HG03521 (cell line): ENCODE data around the gene PLCG1.

Source experiments
- ATAC-seq: cut with Tn5 transposase; IDR thresholded peaks from one replicate; pipeline ENCODE4 v1.9.1; 2021; ENCODE audit warnings: mild to moderate bottlenecking, moderate library complexity; ENCODE audit not compliant: unreplicated experiment

PLCG1 gene

DNA sequence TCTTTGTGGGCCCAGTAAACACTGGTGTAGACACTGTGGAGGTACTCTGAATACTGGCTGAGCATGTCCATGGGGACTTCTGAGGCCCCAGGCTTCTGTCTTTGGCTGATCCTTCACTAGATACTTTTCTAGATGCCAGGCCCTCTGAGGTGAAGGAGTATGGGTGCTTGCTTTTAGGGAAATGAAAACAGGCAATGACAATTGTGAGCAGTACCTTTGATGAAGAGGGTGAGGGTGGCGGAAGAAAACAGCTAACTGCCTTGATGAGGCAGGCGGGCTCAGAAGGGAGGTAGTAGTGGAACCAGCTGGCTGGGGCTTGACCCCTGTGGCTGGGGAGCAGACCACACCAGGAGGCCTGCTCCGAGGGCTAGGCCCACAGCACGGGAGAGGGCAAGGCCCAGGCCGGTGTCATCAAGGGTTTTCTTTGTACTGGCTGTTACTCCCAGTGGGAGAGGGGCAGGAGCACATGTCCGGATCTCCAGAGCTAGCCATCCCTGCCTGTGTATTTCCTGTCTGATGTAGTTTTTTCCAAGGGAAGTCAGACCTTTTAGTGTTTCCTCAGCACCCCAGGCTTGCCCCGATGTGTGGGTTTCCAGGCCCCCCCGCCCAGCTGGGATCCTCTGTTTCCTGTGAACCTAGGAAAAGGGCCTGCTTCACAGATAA is 3.9 kb downstream of the PLCG1 start:
- no peak for ATAC-seq

DNA sequence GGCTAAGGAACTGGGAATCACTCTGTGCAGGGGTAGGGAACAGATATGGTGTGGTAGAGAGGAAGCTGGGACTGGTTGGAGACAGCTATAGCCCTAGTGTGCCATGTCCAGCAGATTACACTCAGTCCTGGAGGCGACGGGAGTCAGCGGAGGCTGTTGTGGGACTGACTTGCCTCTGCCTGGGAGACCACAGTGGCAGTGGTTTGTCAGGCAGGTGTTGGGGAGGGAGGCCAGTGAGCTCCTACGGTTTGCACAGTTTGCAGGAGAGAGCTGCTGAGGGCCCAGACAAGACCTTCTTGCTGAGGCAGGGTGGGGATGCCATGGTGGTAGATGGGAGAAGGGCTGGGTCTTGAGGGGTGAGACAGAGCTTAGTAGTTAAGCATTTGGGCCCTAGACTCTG is 4.9 kb downstream of the PLCG1 start:
- no peak for ATAC-seq

DNA sequence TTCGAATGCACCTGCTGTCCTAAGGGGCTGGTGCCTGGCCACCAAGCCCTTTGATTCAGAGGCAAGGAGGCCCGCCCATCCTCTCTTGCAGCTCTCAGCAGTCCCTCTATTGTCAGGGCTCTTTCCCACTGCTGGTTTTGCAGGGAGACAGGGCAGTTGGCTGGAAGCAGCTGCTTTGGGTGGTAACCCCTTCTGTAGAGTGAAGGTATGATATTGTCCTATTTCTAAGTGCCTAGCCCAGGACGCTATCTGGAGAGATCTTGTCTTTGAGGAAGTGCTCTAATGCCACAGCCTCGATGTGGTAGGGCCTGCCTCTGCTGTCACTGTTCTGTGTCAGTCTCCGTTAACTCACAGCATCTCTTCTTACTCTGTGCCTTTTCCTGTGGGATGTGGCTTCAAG is 5.6 kb downstream of the PLCG1 start:
- no peak for ATAC-seq

DNA sequence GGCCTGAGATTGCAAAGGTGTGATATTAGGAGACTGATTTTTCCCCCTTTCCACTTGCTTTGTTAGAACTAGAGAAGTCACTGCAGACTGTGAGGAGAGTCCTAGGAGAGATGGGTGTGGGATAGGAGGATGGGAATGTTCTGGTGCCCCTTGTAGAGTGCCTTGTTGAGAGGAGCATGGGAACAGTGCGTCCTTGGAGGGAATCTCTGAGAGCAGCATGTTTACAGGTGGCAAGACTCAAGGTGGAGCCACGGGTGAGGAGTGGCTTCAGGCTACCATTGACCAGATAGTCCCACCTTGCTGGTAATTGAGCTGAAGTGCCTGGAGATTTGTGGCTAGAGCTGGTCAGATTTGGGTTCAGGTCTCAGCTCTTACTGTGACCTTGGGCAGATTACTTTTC is 6.0 kb downstream of the PLCG1 start:
- ATAC-seq = no peak

DNA sequence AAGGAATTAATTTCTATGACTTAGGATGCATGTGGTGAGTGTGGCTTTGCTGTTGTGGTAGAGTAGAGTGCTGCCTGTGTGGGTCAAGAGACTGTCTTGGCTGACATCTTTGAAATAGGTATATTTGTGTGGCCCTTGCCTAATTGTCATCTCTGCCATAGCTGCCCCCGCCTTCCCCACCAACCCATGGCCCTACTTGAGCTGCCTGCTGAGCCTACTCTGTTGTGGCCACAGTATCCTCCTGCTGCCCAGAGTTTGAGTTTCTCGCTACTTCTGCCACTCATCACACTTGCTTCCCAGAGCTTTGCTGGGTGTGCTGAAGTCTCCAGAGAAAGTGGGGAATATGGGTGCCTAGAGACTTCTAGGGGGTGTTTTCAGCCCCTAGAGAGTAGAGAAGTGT is 8.0 kb downstream of the PLCG1 start:
- no peak for ATAC-seq

DNA sequence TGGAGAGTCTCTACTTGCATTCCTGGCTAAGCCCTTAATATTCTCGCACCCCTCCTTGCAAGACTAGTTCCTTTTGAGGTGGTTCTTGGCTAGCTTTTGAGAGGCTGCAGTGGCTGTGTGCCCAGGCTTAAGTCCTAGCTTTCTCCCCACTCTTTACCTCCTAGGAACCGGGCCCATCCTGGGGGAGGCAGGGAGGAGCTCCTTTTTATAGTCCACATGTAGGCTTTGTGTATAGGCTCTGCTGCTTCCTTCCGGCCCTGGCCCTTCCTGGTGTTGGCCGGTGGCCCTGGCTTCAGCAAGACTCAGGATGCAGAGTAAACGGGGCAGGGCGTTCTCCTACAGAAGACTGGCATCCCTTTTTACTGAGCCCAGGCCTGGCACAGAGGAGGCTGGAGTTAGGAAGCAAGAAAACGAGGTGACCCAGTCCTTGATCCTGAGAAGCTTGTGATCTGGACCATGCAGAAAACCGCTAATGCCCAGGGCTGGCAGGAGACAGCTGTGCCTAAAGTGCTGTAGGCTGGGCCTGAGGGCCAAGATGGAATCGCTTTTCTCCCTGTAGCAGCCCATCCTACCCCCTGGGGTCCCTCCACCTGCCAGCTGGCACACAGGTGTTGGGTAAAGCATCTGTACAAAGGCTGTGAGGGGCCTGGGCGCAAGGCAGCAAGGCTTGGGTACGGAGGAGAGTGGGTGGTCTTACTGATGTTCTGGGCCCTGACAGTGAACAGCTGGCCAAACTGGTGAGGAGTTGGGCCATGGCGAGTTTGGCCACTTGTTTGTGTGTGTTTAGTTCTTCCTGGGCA is 8.7 kb downstream of the PLCG1 start:
- no peak for ATAC-seq

DNA sequence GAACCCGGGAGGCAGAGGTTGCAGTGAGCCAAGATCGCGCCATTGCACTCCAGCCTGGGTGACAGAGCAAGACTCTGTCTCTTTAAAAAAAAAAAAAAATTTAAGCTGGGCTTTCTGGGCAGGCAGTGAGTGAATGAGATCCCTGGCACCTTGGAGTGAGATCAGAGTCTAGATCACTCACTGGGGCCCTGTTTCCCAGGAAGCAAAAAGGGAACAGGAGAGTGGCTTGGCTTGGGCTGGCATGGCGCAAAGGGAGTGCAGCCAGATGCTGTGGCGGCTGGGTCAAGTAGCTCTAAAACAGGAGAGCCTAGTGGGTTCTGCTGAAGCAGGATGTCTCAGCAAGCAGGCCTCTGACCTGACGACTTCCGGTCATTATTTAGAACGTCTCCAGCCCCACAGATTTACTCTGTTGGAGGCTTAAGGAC is 10.4 kb downstream of the PLCG1 start:
- no peak for ATAC-seq

DNA sequence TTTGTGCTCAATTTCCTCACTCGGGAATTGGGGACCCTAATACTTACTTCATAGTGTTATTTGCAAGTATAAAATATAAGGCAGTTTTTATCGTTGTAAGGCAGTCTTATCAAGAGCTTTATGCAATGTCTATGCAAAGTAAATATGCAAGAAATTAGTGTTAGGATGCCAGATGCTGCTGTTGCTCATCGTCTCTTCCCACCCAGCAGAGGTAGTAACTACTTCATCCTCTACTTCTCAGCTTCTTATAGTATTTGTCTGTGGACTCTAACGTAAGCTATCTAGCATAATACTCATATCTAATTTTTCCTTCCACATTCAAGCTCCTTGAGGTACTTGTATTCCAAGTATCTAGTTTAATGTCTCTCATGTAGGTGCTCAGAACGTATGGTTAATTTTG is 11.6 kb downstream of the PLCG1 start:
- no peak for ATAC-seq

DNA sequence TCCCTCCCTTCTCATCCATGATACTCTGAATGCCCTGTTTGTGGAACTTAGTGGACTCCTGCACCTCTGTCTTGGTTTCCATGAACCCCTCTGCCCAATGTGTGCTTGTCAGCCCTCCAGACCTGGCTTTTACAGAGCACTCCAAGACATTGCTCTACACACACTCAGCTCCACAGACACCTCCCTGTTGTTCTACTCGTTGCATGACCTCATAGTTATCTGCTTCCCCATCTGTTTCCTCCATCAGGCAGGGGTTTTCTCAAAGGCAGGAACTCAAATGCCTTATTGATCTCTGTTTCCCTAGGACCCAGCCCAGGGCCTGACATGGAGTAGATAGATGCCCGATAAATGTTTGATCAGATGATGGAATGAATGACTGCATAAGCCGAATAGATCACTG is 13.3 kb downstream of the PLCG1 start:
- no peak for ATAC-seq

DNA sequence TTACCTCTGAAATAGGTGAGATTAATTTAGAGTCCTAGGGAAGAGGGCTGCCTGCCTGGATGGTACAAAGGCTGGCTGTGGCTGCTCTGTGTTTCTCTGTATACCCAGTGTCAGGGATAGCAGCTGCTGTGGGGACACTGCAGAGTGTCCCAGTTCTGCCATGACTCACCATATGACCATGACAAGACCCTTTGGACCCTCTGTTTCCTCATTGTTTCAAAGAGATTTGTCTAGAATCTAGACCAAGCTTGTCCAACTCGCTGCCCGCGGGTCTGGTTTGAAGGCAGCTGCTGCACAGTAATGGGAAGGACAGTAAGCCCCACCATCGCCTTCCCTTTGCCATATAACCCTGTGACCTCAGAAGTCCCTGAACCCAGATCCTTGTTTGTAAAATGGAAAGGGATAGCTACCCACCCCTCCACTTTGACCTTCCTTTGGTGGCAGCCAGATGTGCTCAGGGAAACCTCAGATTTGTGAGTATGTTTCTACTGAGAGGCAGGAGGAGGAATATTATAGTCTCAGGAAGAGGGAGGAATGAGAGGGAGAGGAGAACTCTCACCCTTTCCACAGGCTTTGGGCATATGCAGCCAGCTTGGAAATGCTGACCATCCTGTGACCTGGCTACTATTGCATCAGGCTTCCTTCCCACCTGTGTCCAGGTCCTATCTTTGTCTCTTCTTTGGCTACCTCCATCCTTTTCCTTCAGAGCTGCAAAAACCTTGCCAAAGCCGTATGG is 14.0 kb downstream of the PLCG1 start:
- ATAC-seq = no peak

DNA sequence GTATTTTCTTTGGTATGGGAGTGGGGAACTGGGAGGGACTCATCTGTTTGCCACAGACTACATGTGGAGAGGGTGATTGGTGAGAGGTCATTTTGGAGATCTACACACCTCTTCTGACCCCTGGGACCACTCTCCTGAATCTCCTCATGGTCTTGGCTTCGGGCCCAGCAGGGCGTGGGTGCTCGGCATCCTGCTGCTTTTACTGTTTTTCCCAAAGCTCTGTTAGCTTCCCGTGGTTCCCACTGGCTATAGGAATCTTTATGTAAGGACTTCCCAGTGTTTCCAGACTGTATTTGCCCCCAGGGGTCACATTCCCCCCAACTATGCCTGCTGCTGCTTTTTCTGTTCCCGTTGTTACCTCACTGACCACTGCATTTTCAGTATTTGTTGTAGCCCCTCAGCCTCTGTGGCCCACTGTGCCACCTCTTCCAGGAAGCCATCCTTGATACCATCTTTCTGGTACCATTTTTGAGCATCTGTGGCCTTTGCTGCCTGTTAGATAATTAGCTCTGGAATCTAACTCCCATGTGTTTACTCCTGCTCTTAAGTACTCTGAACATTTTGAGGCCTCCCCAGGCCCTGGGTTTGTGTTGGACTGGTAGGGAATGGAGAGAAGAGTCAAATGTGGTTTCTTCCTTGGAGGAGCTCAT is 14.9 kb downstream of the PLCG1 start:
- ATAC-seq = no peak

DNA sequence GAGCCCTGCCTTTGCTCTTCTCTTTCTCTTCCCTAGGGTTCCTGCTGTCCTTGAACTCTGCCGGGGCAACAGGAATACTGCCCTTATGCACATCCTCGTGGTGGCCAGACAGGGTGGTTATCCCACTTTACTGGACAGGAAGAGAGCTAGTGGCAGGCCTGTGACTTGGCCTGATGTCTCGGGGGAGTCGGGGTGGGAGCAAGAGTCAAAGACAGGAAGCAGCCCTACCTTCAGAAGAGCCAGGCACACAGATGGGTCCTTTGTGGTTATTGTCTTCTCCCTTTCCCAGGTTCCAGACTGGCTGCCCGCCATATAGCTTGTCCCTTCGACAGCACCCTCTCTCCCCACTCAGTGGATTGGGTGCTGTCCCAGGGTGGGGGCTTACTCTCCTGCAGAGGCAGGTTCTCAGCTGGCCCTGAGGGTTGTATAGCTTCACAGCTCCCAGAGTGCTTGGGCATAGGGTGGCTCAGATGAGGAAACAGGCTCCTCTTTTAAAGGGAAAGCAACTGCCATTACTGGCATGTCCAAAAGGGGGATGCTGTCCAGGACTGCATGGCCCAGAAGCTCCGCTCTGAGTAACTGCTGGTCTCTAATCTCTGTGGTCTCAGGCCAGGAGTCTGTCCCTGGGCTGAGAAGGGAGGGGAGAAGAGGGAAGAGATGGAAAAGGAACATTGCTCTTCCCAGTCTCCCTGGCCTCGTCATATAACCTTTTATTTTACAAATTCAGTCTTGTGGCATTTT is 17.3 kb downstream of the PLCG1 start:
- no peak for ATAC-seq

DNA sequence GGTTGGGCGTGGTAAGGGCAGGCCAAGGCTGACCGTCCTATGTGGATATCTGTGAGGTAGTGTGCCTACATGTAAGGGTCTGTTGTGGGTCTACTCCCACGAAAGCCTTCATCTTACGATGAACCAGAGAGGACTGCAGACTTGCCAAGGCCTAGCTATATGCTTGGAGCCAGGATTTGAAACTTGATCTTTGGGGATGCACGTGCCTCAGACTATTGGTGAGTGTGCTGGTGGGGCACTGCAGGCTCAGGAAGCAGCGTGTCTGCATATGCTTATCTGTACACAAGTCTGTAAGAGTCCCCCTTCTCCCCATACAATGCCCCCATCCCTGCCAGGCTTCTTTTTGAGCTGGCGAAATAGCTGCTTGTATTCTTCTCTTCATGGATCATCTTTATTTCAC is 17.9 kb downstream of the PLCG1 start:
- no peak for ATAC-seq

DNA sequence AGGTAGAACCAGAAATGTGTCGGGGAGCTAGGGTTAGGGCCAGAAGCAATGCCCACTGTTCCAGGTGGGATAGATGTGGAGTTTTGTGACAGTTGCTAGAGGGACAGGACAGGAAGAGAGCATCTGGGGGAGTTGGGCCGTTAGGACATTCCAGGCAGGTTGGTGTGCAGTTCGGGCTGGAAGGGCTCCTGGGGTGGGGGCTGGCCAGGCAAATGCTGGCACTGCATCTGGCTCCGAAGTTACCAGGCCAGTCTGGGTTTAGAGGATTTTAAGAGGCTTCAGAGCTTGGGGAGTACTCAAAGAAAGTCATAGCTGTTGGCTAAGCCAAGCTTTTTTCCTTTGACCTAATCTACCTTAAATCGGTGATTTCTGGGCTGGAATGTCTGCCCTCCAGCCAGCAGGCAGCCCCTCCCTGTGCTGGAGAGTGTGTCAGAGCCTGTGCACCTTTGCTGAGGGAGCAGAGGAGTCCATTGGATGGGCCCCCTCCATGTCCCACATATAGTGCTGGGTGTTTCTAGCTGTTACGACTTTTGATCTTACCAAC is 20.8 kb downstream of the PLCG1 start:
- no peak for ATAC-seq

DNA sequence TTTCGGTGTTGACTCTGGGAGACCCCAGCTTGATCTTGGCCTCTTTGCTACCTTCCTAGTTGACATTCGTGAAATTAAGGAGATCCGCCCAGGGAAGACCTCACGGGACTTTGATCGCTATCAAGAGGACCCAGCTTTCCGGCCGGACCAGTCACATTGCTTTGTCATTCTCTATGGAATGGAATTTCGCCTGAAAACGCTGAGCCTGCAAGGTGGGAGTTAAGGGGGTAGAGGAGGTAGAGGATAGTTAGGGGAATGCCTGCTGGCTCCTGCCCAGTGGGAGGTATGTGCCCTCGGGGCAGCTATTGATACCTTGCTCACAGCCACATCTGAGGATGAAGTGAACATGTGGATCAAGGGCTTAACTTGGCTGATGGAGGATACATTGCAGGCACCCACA is 22.2 kb downstream of the PLCG1 start:
- no peak for ATAC-seq

DNA sequence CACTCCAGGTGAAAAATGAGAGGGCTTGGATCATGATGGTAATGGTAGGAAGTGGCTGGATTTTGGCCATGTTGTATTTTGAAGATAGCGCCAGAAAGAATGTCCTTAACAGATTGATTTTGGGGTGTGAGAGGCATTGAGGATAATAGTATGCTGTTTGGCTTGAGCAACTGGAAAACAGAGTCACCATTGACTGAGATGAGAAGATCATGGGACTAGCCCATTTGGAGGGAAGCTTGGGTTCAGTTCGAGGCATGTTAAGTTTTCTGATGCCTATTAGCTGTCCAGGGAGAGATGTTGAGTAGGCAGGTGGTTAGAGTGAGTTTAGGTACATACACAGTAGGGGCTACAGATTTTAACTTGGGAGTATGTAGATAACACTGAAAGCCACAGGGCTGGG is 23.3 kb downstream of the PLCG1 start:
- ATAC-seq = no peak

DNA sequence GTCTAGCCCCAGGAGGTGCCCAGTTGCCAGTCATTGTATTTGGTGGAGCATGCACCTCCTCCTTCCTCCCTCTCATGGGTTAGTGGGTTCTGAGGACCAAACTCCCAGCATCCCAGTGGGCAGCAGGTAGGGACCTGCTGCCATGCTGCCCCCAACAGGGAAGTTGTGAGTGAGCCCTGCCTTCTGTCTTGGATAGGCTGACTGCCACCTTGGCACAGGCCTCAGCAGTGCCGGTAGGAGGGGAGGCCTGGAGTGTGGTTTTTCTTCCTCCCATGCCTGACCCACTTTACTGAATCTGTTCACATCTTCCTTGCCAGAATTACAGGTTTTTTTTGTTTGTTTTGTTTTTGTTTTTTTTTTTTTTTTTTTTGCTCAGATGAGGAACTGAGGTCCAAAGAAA is 24.5 kb downstream of the PLCG1 start:
- ATAC-seq = no peak

DNA sequence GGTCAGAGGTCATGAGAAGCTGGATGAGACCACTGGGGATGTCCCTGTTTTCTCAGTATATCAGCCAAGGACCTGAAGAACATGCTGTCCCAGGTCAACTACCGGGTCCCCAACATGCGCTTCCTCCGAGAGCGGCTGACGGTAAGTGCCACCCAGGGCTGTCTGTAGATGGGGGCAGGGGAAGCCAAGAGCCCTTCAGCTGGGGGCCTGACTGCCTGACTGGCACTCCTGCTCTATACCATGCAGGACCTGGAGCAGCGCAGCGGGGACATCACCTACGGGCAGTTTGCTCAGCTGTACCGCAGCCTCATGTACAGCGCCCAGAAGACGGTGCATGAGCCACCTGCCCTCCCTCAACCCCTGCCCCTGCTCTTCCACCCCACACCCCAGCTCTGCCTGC is 25.1 kb downstream of the PLCG1 start:
- ATAC-seq = no peak

DNA sequence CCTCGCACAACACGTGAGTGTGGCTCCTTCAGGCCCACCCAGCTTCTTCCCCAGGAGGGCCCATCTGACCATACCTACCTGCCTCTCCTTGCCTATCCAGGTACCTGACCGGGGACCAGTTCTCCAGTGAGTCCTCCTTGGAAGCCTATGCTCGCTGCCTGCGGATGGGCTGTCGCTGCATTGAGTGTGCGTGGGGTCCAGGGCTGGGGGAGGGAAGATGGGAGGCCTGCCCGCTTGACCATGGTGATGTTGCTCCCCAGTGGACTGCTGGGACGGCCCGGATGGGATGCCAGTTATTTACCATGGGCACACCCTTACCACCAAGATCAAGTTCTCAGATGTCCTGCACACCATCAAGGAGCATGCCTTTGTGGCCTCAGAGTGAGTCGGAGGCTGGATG is 26.5 kb downstream of the PLCG1 start:
- no peak for ATAC-seq
